CD4-positive, alpha-beta T cell treated with Interleukin-17A for 4 hours (primary cell): ENCODE data around the gene GH1.
A peak's percentile ranks its signal among the peaks of the same experiment; 100 is the strongest.
"Not testable (repeated sequence)": the region's sequence is repeated elsewhere in the genome, so short reads cannot be mapped to it uniquely, and the experiment has no call there.

Experiments used
- DNase-seq: peaks from one replicate; pipeline ENCODE4 v3.0.0-alpha.2; 2020; ENCODE audit warnings: mixed read lengths

Gene GH1

GRCh38 chr17:63918789-63919305, at the start of gene GH1:
GH1 (minus strand) TSS chr17:63918839; CDS start chr17:63918776, 63 bp downstream.
- not testable (repeated sequence) for DNase-seq

DNA sequence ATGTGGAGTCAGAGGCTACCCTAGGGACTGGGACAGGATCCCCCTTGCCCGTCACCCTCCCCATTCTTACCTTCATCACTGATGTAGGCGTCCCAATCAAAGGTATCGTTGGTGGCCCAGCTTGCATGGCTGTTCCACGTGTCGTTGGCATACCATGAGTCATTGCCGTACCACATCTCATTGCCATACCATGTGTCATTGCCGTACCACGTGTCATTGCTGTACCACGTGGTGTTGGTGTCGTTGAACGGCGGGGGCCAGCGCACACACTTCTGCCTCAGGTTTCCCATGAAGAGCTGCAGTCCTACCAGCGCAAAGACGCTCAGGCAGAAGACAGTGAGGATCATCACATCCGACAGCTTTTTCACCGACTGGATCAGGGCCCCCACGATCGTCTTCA, 49.3 kb upstream of the GH1 start:
- no peak for DNase-seq

GRCh38 chr17:63966646-63967264, 48.1 kb upstream of the GH1 start:
- peak; percentile 22 for DNase-seq

DNA sequence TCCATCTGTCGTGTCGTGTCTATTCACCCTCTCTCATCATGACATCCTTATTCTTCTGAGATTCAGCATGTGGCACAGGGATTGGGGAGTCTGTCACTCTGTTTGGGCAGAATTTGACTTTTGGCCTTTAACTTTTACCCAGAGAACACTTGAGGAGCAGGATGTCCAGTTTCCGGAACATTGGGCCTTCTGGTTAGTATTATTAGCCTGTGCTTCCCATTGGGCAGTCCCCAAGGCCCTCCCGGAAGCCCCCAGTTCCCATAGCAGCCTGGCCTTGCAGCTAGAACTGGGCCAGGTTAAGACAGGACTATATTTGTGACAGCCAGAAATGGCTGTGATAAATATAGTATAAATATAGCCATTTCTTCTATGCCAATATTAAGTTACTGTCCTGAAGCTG, 44.5 kb upstream of the GH1 start:
- no peak for DNase-seq

DNA sequence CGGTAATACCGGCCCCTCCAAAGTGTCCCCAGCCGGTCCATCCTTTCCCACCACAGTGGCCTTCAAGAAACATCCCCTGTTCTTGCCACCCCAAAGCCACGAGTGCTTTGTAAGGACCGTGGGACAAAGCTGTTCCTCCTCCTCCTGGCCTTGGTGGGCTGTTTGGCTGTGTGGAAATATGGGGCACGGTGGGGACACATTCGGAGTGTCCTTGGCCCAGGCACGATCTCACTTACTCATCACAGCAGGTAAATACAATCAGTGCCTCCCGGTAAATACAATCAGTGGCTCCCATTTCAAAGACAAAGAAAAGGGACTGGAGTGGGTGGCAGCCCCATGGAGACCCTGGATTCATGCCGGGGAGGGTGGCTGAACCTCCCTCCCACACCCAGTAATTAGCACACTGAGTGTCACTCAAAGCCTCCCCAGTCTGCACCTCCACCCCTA, 43.7 kb upstream of the GH1 start:
- no peak for DNase-seq

- DNase-seq: peak; percentile 42
These were observed 42.9 kb upstream of the GH1 start for GRCh38 chr17:63961355-63962212.

DNA sequence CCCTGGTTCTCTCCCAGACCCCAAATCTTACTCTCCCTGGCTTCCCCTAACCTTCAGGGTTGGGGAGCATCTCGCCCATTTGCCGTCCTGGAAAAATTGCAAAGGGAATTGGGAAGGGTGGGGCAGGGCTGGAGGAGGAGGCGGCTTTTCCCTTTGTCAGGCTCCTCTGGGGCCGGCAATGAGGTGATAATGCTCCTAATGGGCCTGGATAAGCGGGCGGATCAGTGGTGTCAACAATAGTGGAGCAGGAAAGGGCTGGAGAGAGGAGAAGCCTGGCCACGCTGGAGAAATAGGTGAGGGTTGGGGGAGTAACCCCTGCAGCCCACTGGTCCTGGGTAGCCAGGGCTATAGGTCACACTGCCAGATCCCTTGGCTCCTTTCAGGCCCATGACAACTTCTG, 41.8 kb upstream of the GH1 start:
- no peak for DNase-seq

DNA sequence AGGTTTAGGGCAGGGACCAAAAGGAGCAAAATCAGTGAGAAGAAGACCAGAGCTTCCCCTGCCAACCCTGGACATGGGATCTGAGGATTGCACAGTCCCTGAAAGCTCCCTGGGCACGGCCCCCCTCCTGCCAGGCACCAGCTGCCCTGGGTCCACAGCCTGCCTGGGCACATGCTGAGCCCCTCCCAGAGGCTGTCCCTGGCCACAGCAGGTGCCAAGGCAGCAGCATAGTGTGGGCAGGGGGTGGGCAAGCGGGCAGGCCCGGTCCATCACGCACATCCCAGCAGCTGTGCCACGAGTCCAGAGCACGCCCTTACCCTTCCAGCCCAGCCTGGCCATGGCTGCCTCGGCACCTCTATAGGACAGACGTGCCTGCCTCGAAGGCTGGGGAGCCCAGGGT, 41.4 kb upstream of the GH1 start:
- no peak for DNase-seq

- no peak for DNase-seq
These were observed 37.8 kb upstream of the GH1 start for GRCh38 chr17:63956296-63956920.

DNA sequence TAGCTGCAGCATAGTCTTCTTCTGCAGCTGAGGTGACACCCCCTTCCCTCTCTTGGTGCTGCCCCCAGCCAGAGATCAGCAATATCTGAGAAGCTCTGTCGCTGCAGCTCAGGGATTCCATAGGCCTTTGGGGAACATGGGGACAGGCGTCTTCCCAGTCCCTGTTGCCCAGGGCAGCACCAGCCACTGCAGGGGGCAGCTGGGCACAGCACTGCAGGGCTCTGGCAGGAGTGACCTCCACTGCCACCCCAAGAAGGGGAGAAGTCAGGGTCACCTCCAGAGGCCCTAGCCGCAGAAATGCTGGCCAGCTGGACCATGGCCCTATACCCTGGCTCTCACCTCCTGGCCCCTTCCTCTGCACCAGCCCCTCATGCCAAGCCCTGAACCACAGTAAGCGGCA, 37.2 kb upstream of the GH1 start:
- no peak for DNase-seq

DNA sequence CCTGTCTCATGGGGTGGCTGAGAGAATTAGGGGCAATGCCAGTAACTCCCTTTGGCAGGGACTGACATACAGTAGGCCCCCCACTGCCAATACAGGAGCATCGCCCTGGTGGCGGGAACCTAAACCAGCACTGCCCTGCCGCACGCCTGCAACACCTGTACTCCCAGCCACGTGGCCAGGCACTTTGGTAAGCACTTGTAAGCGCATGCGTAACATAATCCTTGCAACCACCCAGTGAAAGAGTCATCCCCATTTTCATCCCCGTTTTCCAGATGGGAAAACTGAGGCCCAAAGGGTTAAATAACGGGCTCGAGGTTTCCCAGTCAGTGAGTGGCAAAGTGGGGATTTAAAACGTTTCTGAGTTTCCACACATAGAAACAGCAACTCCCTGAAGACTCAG, 36.6 kb upstream of the GH1 start:
- DNase-seq: no peak

- peak; percentile 60 for DNase-seq
These were observed 35.9 kb upstream of the GH1 start for GRCh38 chr17:63954402-63955063.

DNA sequence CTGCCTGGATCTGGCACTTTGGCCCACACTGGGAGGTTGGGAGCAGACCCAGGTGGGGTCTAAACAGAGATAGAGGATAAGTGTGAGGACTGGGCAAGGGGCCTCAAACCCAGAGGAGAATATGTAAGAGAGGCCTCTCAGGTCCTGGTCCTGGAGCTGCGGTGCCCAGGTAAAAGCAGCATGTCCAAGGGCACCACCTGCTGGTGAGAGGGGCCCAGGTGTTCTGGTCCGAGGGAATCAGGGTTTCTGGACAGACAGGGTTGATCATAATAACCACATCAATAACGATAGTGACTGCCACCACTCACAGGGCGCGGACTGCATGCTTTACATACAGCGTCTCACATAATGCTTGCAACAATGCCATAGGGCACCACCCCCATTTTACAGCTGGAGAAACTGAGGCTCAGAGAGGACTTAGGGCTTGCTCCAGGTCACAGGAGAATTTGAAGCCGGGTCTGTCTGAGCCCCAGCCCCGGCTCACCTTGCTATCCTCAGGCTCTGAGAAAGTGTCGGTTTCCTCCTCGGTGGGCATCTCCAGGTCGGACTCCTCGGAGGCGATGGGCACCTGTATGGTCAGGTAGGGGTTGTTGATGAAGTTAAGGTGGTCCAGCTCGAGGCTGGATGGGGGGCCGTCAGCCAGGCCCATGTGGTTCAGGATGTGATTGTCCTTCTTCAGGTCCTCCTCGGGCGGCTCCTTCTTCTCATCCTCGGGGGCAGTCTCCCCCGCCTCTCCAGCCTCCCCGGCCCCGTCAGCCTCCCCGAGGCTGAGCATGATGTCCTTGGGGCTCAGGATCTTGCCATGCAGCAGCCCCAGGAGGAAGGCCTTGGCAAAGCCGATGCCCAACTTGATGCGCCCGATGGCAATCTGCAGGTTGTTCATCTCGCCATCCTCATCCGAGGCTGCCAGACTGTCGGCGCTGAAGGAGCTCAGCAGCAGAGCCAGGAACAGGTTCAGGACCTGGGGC, 32.6 kb upstream of the GH1 start:
- peak; percentile 59 for DNase-seq

- no peak for DNase-seq
These were observed 31.1 kb upstream of the GH1 start for GRCh38 chr17:63949576-63950250.

- no peak for DNase-seq
These were observed 29.9 kb upstream of the GH1 start for GRCh38 chr17:63948521-63948920.

DNA sequence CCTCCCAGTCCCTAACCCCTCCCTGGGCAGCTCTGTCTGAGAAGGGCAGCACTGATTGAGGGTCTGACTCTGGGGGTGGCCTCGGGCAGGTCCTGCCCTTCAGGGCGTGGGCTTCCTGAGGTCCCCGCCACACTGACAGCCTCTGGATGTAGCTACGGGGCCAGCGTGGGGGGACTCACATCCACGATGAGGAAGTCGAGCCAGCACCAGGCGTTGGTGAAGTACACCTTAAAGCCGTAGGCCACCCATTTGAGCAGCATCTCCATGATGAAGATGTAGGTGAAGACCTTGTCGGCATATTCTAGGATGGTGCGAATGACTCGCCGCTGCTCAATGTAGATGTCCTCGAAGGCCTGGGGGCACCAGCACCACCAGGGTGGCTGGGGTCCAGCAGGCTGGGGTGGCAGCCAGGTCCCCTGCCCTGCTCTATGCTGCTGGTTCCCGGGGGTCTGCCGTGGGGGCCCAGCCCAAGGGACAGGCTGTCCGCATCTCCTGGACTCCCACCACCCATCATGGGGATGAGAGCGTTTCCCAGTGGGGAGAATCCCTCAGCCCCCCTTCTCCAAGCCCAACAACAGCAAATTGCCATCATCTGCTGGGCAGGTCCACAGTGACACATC, 29.2 kb upstream of the GH1 start:
- DNase-seq: no peak

GRCh38 chr17:63946440-63947363, 28.1 kb upstream of the GH1 start:
- DNase-seq: peak; percentile 73

DNA sequence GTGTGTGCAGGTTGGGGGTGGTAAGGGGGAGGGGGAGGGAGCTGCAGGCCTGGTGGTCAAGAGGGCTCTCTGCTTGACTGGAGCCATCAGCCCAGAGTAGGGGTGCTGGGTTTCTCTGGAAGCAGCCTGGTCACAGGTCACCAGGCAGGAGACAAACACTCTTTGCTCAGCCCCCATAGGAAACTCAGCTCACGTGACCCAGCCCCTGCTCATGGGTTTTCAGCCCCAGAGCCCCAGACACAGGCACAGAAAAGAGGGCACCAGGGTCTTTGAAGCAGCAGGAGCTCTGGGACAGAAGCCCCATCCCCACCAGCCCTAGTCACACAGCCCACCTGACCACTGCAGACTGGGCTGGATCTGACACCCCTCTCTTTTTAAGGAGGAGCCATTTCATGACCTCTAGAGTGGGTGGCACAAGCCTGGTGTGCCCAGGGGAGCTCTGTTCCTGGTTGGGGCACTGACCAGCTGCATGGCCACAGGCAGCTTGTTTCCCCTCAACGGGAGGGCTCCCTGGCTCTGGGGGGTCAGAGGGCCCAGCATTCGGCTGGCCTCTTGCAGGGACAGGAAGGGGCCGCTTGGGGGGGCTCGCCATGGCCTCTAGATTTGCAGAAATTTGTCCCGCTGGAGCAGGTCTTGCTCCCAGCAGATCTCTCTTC, 27.3 kb upstream of the GH1 start:
- no peak for DNase-seq
